Mesothelial cell of epicardium (in vitro differentiated cells): ENCODE data around the gene SCEL. TPM values are rescaled to one million over a fixed set of nuclear protein-coding genes. Genes with fewer than 3 reads are reported as not detected.

Source experiments
- DNase-seq, 2 experiments: peaks; one replicate each; pipeline ENCODE4 v3.0.0; 2021; ENCODE audit warnings: low spot score in 2 of 2; ENCODE audit not compliant: unreplicated experiment in 2 of 2
- H3K27ac Mint-ChIP-seq: 2 replicates; pipeline ENCODE4 v1.8.0; 2021; ENCODE audit warnings: mixed read lengths
- H3K27me3 Mint-ChIP-seq: 2 replicates; pipeline ENCODE4 v1.8.0; 2021; ENCODE audit warnings: low read depth, mixed read lengths
- H3K36me3 Mint-ChIP-seq: 2 replicates; pipeline ENCODE4 v1.8.0; 2021; ENCODE audit warnings: mixed read lengths
- H3K4me1 Mint-ChIP-seq: 2 replicates; pipeline ENCODE4 v1.8.0; 2021; ENCODE audit warnings: mixed read lengths
- H3K4me3 Mint-ChIP-seq: 2 replicates; pipeline ENCODE4 v1.8.0; 2021; ENCODE audit warnings: mild to moderate bottlenecking, moderate library complexity, mixed read lengths
- H3K9me3 Mint-ChIP-seq: 2 replicates; pipeline ENCODE4 v1.8.0; 2021; ENCODE audit warnings: mixed read lengths
- total RNA-seq: library from RNA; stranded (reverse); gene quantifications from 3 replicates; pipeline ENCODE4 v1.2.1, GENCODE V29; 2021
- TF ChIP-seq, protein P1 (sequence below): fragments of 200-600 bp; sonication (generic); IDR thresholded peaks from one replicate; pipeline ENCODE4 v1.5.0; 2021; ENCODE audit warnings: antibody characterized with exemption; ENCODE audit not compliant: unreplicated experiment

Gene SCEL
- total RNA-seq, 1 donor from 2014 or later, result not detected

- TF ChIP-seq, protein P1, sequence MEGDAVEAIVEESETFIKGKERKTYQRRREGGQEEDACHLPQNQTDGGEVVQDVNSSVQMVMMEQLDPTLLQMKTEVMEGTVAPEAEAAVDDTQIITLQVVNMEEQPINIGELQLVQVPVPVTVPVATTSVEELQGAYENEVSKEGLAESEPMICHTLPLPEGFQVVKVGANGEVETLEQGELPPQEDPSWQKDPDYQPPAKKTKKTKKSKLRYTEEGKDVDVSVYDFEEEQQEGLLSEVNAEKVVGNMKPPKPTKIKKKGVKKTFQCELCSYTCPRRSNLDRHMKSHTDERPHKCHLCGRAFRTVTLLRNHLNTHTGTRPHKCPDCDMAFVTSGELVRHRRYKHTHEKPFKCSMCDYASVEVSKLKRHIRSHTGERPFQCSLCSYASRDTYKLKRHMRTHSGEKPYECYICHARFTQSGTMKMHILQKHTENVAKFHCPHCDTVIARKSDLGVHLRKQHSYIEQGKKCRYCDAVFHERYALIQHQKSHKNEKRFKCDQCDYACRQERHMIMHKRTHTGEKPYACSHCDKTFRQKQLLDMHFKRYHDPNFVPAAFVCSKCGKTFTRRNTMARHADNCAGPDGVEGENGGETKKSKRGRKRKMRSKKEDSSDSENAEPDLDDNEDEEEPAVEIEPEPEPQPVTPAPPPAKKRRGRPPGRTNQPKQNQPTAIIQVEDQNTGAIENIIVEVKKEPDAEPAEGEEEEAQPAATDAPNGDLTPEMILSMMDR, result no peak
- no peak overlapping the region for H3K27ac Mint-ChIP-seq
- H3K4me1 Mint-ChIP-seq, result peaks cover 11% of the 10 kb centered on the region
- H3K36me3 Mint-ChIP-seq, result no peaks in the 10 kb centered on the region
- H3K27me3 Mint-ChIP-seq, result peaks cover 59% of the 10 kb centered on the region
- no peak for DNase-seq
- no peak overlapping the region for H3K4me3 Mint-ChIP-seq
- peaks cover under 1% of the 10 kb centered on the region for H3K9me3 Mint-ChIP-seq
Observed at GRCh38 chr13:77692746-77693448, 157.4 kb downstream of the SCEL start.

GRCh38 chr13:77693449-77693940 is 158.0 kb downstream of the SCEL start:
- H3K27ac Mint-ChIP-seq, result no peak overlapping the region
- TF ChIP-seq, protein P1, result no peak
- peaks cover 11% of the 10 kb centered on the region for H3K4me1 Mint-ChIP-seq
- H3K27me3 Mint-ChIP-seq, result peaks cover 57% of the 10 kb centered on the region
- H3K4me3 Mint-ChIP-seq, result no peak overlapping the region
- no peak for DNase-seq
- H3K36me3 Mint-ChIP-seq, result no peaks in the 10 kb centered on the region
- H3K9me3 Mint-ChIP-seq, result no peaks in the 10 kb centered on the region

Other genes with a start within 250 kb of the SCEL start
- gene MYCBP2, start 208.6 kb upstream of the SCEL start, total RNA-seq, result 65.9 to 72.3 TPM (median 67.7 TPM) in 3 replicates
- 32.8 to 33.4 TPM (median 32.9 TPM) in 3 replicates for gene SLAIN1, start 162.0 kb downstream of the SCEL start, total RNA-seq